IMR-90 (cell line): ENCODE data around the gene MIR17HG. TPM values are rescaled to one million over a fixed set of nuclear protein-coding genes. Genes with fewer than 3 reads are reported as not detected.

Experiments used
- ATAC-seq: fragments of 200-7000 bp; cut with Tn5 transposase; 2 replicates; pipeline ENCODE4 v1.9.1; 2020; ENCODE audit warnings: low read depth, mild to moderate bottlenecking, moderate library complexity
- BruUV-seq: library from RNA; stranded (reverse); fragments of 400-500 nt; replicated peaks from 2 replicates; lab custom pipeline; 2021; lab: Mats Ljungman, UMichigan
- CTCF ChIA-PET: fragments of 300-600 bp; formaldehyde crosslinking; extraction: SDS; loops from one replicate; lab custom pipeline; 2021; ENCODE audit warnings: antibody characterized with exemption; lab: Yijun Ruan, JAX
- POLR2A ChIA-PET: fragments of 300-600 bp; sonication (Branson Sonifier 250); formaldehyde crosslinking; loops from one replicate; lab custom pipeline; 2022; ENCODE audit warnings: antibody characterized with exemption; ENCODE audit not compliant: unreplicated experiment; lab: Charles Lee
- DNase-seq: peaks from one replicate; pipeline ENCODE4 v3.0.0; 2013
- H2AFZ ChIP-seq: replicated peaks from 2 replicates; pipeline ENCODE3; 2013; ENCODE audit warnings: low read length, mild to moderate bottlenecking; ENCODE audit not compliant: poor library complexity
- H2AK5ac ChIP-seq: 2 replicates; pipeline ENCODE4 v1.6.1; 2013; ENCODE audit warnings: low read depth, low read length, inconsistent platforms
- H2AK9ac ChIP-seq: replicated peaks from 2 replicates; pipeline ENCODE3; 2013; ENCODE audit warnings: mild to moderate bottlenecking, low read depth, low read length, moderate library complexity; ENCODE audit not compliant: poor library complexity
- H2BK120ac ChIP-seq: 2 replicates; pipeline ENCODE4 v1.6.1; 2013; ENCODE audit warnings: low read depth, low read length, inconsistent platforms
- H2BK15ac ChIP-seq: 3 replicates; pipeline ENCODE4 v1.6.1; 2013; ENCODE audit warnings: low read depth, low read length, inconsistent platforms
- H2BK20ac ChIP-seq: 2 replicates; pipeline ENCODE4 v1.6.1; 2013; ENCODE audit warnings: low read depth, mild to moderate bottlenecking, inconsistent platforms, low read length, moderate library complexity
- H2BK5ac ChIP-seq: 2 replicates; pipeline ENCODE4 v1.6.1; 2013; ENCODE audit warnings: mild to moderate bottlenecking, low read depth, low read length, inconsistent platforms; ENCODE audit not compliant: poor library complexity, severe bottlenecking
- H3K14ac ChIP-seq: replicated peaks from 2 replicates; pipeline ENCODE4 v1.6.1; 2013; ENCODE audit warnings: low read depth, low read length, inconsistent platforms
- H3K18ac ChIP-seq: 2 replicates; pipeline ENCODE4 v1.6.1; 2013; ENCODE audit warnings: low read depth, low read length, control low read depth
- H3K23ac ChIP-seq: 2 replicates; pipeline ENCODE4 v1.6.1; 2013; ENCODE audit warnings: low read depth, low read length, inconsistent platforms
- H3K27ac ChIP-seq: 2 replicates; pipeline ENCODE4 v1.5.1; 2013; ENCODE audit warnings: mild to moderate bottlenecking, control low read depth, low read length; ENCODE audit not compliant: insufficient read depth
- H3K27me3 ChIP-seq: 2 replicates; pipeline ENCODE4 v1.6.1; 2013; ENCODE audit warnings: low read length; ENCODE audit not compliant: control insufficient read depth, insufficient read depth
- H3K36me3 ChIP-seq: 2 replicates; pipeline ENCODE4 v1.6.1; 2013; ENCODE audit warnings: low read length, mixed read lengths; ENCODE audit not compliant: control insufficient read depth, insufficient read depth
- H3K4ac ChIP-seq: 2 replicates; pipeline ENCODE4 v1.6.1; 2013; ENCODE audit warnings: low read depth, low read length, inconsistent platforms
- H3K4me1 ChIP-seq: 2 replicates; pipeline ENCODE4 v1.6.1; 2013; ENCODE audit warnings: low read length, mixed read lengths; ENCODE audit not compliant: control insufficient read depth, insufficient read depth
- H3K4me2 ChIP-seq: 2 replicates; pipeline ENCODE4 v1.6.1; 2013; ENCODE audit warnings: low read depth, mild to moderate bottlenecking, control low read depth, low read length, moderate library complexity
- H3K4me3 ChIP-seq: 2 replicates; pipeline ENCODE4 v1.5.1; 2013; ENCODE audit warnings: low read depth, mild to moderate bottlenecking, control low read depth, low read length, moderate library complexity; ENCODE audit not compliant: insufficient read depth
- H3K56ac ChIP-seq: 2 replicates; pipeline ENCODE4 v1.6.1; 2013; ENCODE audit warnings: low read length, inconsistent platforms; ENCODE audit not compliant: insufficient read depth; ENCODE audit errors: extremely low read depth
- H3K79me1 ChIP-seq, 2 experiments: 2 replicates each; pipeline ENCODE4 v1.6.1; 2013; ENCODE audit warnings: low read length in 2 of 2, inconsistent platforms in 1 of 2, low read depth in 1 of 2
- H3K9ac ChIP-seq: 2 replicates; pipeline ENCODE4 v1.6.1; 2013; ENCODE audit warnings: low read depth, low read length, control low read depth
- H3K9me1 ChIP-seq: 2 replicates; pipeline ENCODE4 v1.6.1; 2013; ENCODE audit warnings: low read length, inconsistent platforms; ENCODE audit not compliant: insufficient read depth
- H3K9me3 ChIP-seq: 2 replicates; pipeline ENCODE4 v1.6.1; 2013; ENCODE audit warnings: low read length; ENCODE audit not compliant: control insufficient read depth, insufficient read depth
- H4K20me1 ChIP-seq: 2 replicates; pipeline ENCODE4 v1.6.1; 2013; ENCODE audit warnings: low read length, inconsistent platforms; ENCODE audit not compliant: insufficient read depth
- H4K5ac ChIP-seq: 2 replicates; pipeline ENCODE4 v1.6.1; 2013; ENCODE audit warnings: mild to moderate bottlenecking, low read depth, low read length, control low read depth
- H4K8ac ChIP-seq, 2 experiments: 2 replicates each; pipeline ENCODE4 v1.6.1; 2013; ENCODE audit warnings: low read depth in 2 of 2, low read length in 2 of 2, control low read depth in 1 of 2, inconsistent platforms in 1 of 2
- H4K91ac ChIP-seq: 2 replicates; pipeline ENCODE4 v1.6.1; 2013; ENCODE audit warnings: low read depth, low read length, inconsistent platforms; ENCODE audit not compliant: insufficient read depth
- BHLHE40 ChIP-seq: fragments of 150-350 bp; IDR thresholded peaks from 2 replicates; pipeline ENCODE4 v1.6.1; 2016; ENCODE audit warnings: mild to moderate bottlenecking, low read depth, low read length
- CEBPB ChIP-seq: IDR thresholded peaks from 2 replicates; pipeline ENCODE4 v1.6.1; 2012; ENCODE audit warnings: low read depth, low read length, improper control_type of control experiment
- CHD1 ChIP-seq: IDR thresholded peaks from 2 replicates; pipeline ENCODE4 v1.6.1; 2012; ENCODE audit warnings: low read depth, low read length, improper control_type of control experiment
- CTCF ChIP-seq: conservative IDR thresholded peaks from 2 replicates; pipeline ENCODE4 v1.5.1; 2012; ENCODE audit warnings: mild to moderate bottlenecking, low read depth, low read length, improper control_type of control experiment
- ELK1 ChIP-seq: fragments of 150-350 bp; IDR thresholded peaks from 2 replicates; pipeline ENCODE4 v1.6.1; 2016; ENCODE audit warnings: low read depth, mild to moderate bottlenecking, low read length, moderate library complexity, borderline replicate concordance
- FOS ChIP-seq: fragments of 150-350 bp; IDR thresholded peaks from 2 replicates; pipeline ENCODE4 v1.6.1; 2016; ENCODE audit warnings: low read depth, low read length
- MAFK ChIP-seq: IDR thresholded peaks from 2 replicates; pipeline ENCODE4 v1.6.1; 2012; ENCODE audit warnings: low read depth, low read length, improper control_type of control experiment
- MAZ ChIP-seq: IDR thresholded peaks from 2 replicates; pipeline ENCODE4 v1.6.1; 2012; ENCODE audit warnings: low read depth, mild to moderate bottlenecking, low read length, improper control_type of control experiment, moderate library complexity, borderline replicate concordance
- MXI1 ChIP-seq: IDR thresholded peaks from 2 replicates; pipeline ENCODE4 v1.6.1; 2012; ENCODE audit warnings: low read depth, mild to moderate bottlenecking, low read length, moderate library complexity, borderline replicate concordance
- POLR2A ChIP-seq: IDR thresholded peaks from 2 replicates; pipeline ENCODE4 v1.6.1; 2012; ENCODE audit warnings: mild to moderate bottlenecking, low read depth, low read length
- RAD21 ChIP-seq: IDR thresholded peaks from 2 replicates; pipeline ENCODE4 v1.6.1; 2012; ENCODE audit warnings: low read length, improper control_type of control experiment
- RCOR1 ChIP-seq: IDR thresholded peaks from 2 replicates; pipeline ENCODE4 v1.6.1; 2012; ENCODE audit warnings: mild to moderate bottlenecking, low read length, improper control_type of control experiment; ENCODE audit not compliant: insufficient replicate concordance
- RFX5 ChIP-seq: IDR thresholded peaks from 2 replicates; pipeline ENCODE4 v1.8.0; 2012; ENCODE audit warnings: low read depth, mild to moderate bottlenecking, low read length, moderate library complexity
- SMC3 ChIP-seq: fragments of 150-350 bp; IDR thresholded peaks from 2 replicates; pipeline ENCODE4 v1.6.1; 2016; ENCODE audit warnings: low read depth, mild to moderate bottlenecking, antibody characterized with exemption, low read length, moderate library complexity
- USF2 ChIP-seq: fragments of 150-350 bp; IDR thresholded peaks from 2 replicates; pipeline ENCODE4 v1.6.1; 2017; ENCODE audit warnings: mild to moderate bottlenecking, antibody characterized with exemption, low read length, low read depth
- WGBS, 2 experiments: methylation state at CpG; one replicate each; pipeline versions ENCODE4 v1.1.5 to v1.1.7; 2013; ENCODE audit warnings: missing lambda C conversion rate in 2 of 2; ENCODE audit not compliant: insufficient read length in 1 of 2; ENCODE audit errors: extremely low coverage in 2 of 2; 5-methylcytosine and 5-hydroxymethylcytosine counted together
- dilution Hi-C: fragments of 300-500 bp; cut with HindIII; formaldehyde crosslinking; loops from one replicate; pipeline ENCODE4 v1.14.3; 2018; ENCODE audit warnings: low sequenced_read_pairs; ENCODE audit not compliant: unreplicated experiment
- in situ Hi-C: fragments of 300-500 bp; cut with MboI; formaldehyde crosslinking; loops from 3 replicates; pipeline ENCODE4 v1.14.3; 2019; ENCODE audit warnings: low sequenced_read_pairs, inconsistent platforms, mixed read lengths
- intact Hi-C: fragments of 100-400 bp; cut with micrococcal nuclease; formaldehyde crosslinking; loops from 2 replicates; pipeline ENCODE4 v1.10.0; 2022
- polyA plus RNA-seq, 3 experiments: library from polyadenylated mRNA; depleted of rRNA; stranded (reverse); fragments of >200 nt; gene quantifications; 2 replicates each; pipeline ENCODE4 v1.2.3, GENCODE V29; 2012; ENCODE audit warnings: low replicate concordance in 1 of 3
- total RNA-seq: library from RNA; depleted of rRNA; stranded (reverse); fragments of >200 nt; gene quantifications from 2 replicates; pipeline ENCODE4 v1.2.3, GENCODE V29; 2012

The MIR17HG gene
- total and polyA plus RNA-seq, 2 of the 4 experiments (the other 2 are of a cell fraction), result 0.77 to 3.0 TPM

GRCh38 chr13:91331047-91331915, 16.2 kb upstream of the MIR17HG start:
- Histone ChIP-seq H3K79me1 (no peaks in the 10 kb centered on the region), H2BK15ac (no peak overlapping the region), H4K8ac (no peak overlapping the region), H4K5ac (no peak overlapping the region), H3K9me1 (no peaks in the 10 kb centered on the region), H3K4me3 (no peak overlapping the region), H4K91ac (no peak overlapping the region), H2AK5ac (no peak overlapping the region), H3K23ac (no peak overlapping the region), H3K14ac (no peak overlapping the region), H3K27ac (no peak overlapping the region), H3K9ac (no peak overlapping the region), H2AK9ac (no peak overlapping the region), H3K36me3 (no peaks in the 10 kb centered on the region), H2AFZ (no peak overlapping the region), H3K4me2 (no peak overlapping the region), H3K18ac (no peak overlapping the region), H3K4me1 (no peaks in the 10 kb centered on the region), H4K20me1 (no peaks in the 10 kb centered on the region), H2BK120ac (no peak overlapping the region), H2BK20ac (no peak overlapping the region), H3K9me3 (no peaks in the 10 kb centered on the region), H3K56ac (no peak overlapping the region), H2BK5ac (no peak overlapping the region), H3K27me3 (no peaks in the 10 kb centered on the region), H3K4ac (no peak overlapping the region)
- ChIA-PET POLR2A (no interaction called here), CTCF (no interaction called here)
- no peak for DNase-seq
- dilution Hi-C loops (no loop called here), in situ Hi-C loops (no loop called here), intact Hi-C loops (no loop called here)
- no TSS peak for BruUV-seq
- no peak for ATAC-seq
- WGBS, 2 experiments, result no CpG with 5 or more reads among the region's 4 CpGs
- TF ChIP-seq RAD21 (no peak), RCOR1 (no peak), CTCF (no peak), ELK1 (no peak), BHLHE40 (no peak), POLR2A (no peak), SMC3 (no peak), RFX5 (no peak), FOS (no peak), CHD1 (no peak), USF2 (no peak), MAZ (no peak), CEBPB (no peak), MXI1 (no peak), MAFK (no peak)
